Mucosa of descending colon (tissue), 3 donors: ENCODE results near the gene MTURN. TPM values are rescaled to one million over a fixed set of nuclear protein-coding genes. Genes with fewer than 3 reads are reported as not detected.

ENCODE experiments used
- ATAC-seq: fragments of 200-7000 bp; cut with Tn5 transposase; one replicate; pipeline ENCODE4 v1.9.1; 2020; ENCODE audit warnings: mild to moderate bottlenecking, moderate library complexity
- DNase-seq, 3 donors: peaks; one replicate each; pipeline ENCODE4 v3.0.0-alpha.2; 2020
- H3K36me3 ChIP-seq: fragments of 200-600 bp; one replicate; pipeline ENCODE4 v1.8.0; 2021; ENCODE audit warnings: low read depth, mild to moderate bottlenecking
- H3K4me1 ChIP-seq: fragments of 200-600 bp; one replicate; pipeline ENCODE4 v1.8.0; 2021; ENCODE audit warnings: low read depth, mild to moderate bottlenecking
- H3K4me3 ChIP-seq: fragments of 200-600 bp; one replicate; pipeline ENCODE4 v1.8.0; 2021; ENCODE audit warnings: mild to moderate bottlenecking
- H3K9me3 ChIP-seq: fragments of 200-600 bp; one replicate; pipeline ENCODE4 v1.8.0; 2021; ENCODE audit warnings: mild to moderate bottlenecking
- CTCF ChIP-seq: fragments of 200-600 bp; IDR thresholded peaks from one replicate; pipeline ENCODE4 v1.8.0; 2022; ENCODE audit warnings: antibody characterized with exemption, mild to moderate bottlenecking
- intact Hi-C, 2 donors: fragments of 100-400 bp; cut with DNase I in 1 of 2; cut with micrococcal nuclease in 1 of 2; formaldehyde crosslinking; loops; one replicate each; pipeline versions ENCODE4 v1.11.0 to v1.11.1; 2022; cut with DNase I, micrococcal nuclease
- total RNA-seq, 3 donors: library from RNA; stranded (reverse); fragmentation: NEBNext Ultra II Directional in 2 of 3; extraction: Animal tissue kit (Norgen Biotek cat#: 25700) in 2 of 3; gene quantifications; one replicate each; pipeline versions ENCODE4 v1.2.1 to v1.2.4, GENCODE V29; 2021 to 2023
- donor health status: DM: no; HTN: no; CAD: no; lungs with moderate emphysema.
- donor health status: DM: no; HTN: no; CAD: no.
- donor health status: DM: no; HTN: yes; CAD: no.

The MTURN gene
- total RNA-seq, 3 donors from 2014 or later = 7.2 to 62.0 (median 9.7) TPM

GRCh38 chr7:30175636-30176147 is 40.9 kb downstream of the MTURN start:
- H3K4me1 ChIP-seq = no peaks in the 10 kb centered on the region
- ATAC-seq (no peak), DNase-seq (no peak)
- TF ChIP-seq CTCF = no peak
- no peak overlapping the region for H3K4me3 ChIP-seq
- no peaks in the 10 kb centered on the region for H3K9me3 ChIP-seq
- intact Hi-C loops = no loop called here
- H3K36me3 ChIP-seq = no peaks in the 10 kb centered on the region

GRCh38 chr7:30176463-30177109 is 41.8 kb downstream of the MTURN start:
- ATAC-seq = no peak
- H3K36me3 ChIP-seq = no peaks in the 10 kb centered on the region
- TF ChIP-seq CTCF = no peak
- no peak overlapping the region for H3K4me3 ChIP-seq
- DNase-seq = no peak
- no peaks in the 10 kb centered on the region for H3K4me1 ChIP-seq
- H3K9me3 ChIP-seq = no peaks in the 10 kb centered on the region
- intact Hi-C loops = no loop called here

- DNase-seq (no peak), ATAC-seq (no peak)
- Histone ChIP-seq H3K4me1 (no peaks in the 10 kb centered on the region), H3K36me3 (no peaks in the 10 kb centered on the region), H3K9me3 (no peaks in the 10 kb centered on the region), H3K4me3 (no peak overlapping the region)
- no peak for TF ChIP-seq CTCF
- intact Hi-C loops = no loop called here
These were observed 42.4 kb downstream of the MTURN start for GRCh38 chr7:30177186-30177585.

GRCh38 chr7:30177965-30178364 is 43.2 kb downstream of the MTURN start:
- Histone ChIP-seq H3K4me3 (no peak overlapping the region), H3K36me3 (no peaks in the 10 kb centered on the region), H3K9me3 (no peaks in the 10 kb centered on the region), H3K4me1 (no peaks in the 10 kb centered on the region)
- intact Hi-C loops = no loop called here
- ATAC-seq (no peak), DNase-seq (no peak)
- no peak for TF ChIP-seq CTCF

GRCh38 chr7:30178748-30179436 is 44.1 kb downstream of the MTURN start:
- Histone ChIP-seq H3K4me1 (no peaks in the 10 kb centered on the region), H3K4me3 (no peak overlapping the region), H3K36me3 (no peaks in the 10 kb centered on the region), H3K9me3 (no peaks in the 10 kb centered on the region)
- TF ChIP-seq CTCF = no peak
- DNase-seq (no peak), ATAC-seq (peak; percentile 88)
- intact Hi-C loops = no loop called here
